Cardiac septum (tissue), 1 donor: ENCODE data around the gene PRELP. TPM values are rescaled to one million over a fixed set of nuclear protein-coding genes. Genes with fewer than 3 reads are reported as not detected.

ENCODE experiments used
- DNase-seq: peaks from one replicate; pipeline ENCODE4 v3.0.0-alpha.2; 2020; ENCODE audit warnings: low spot score
- intact Hi-C: fragments of 100-400 bp; cut with DNase I; formaldehyde crosslinking; loops from one replicate; pipeline ENCODE4 v1.14.0; 2022
- total RNA-seq: library from RNA; stranded (reverse); fragmentation: NEBNext Ultra II Directional; extraction: Animal tissue kit (Norgen Biotek cat#: 25700); gene quantifications from one replicate; pipeline ENCODE4 v1.2.1, GENCODE V29; 2021
- donor health status: DM: no; HTN: no; CAD: no.

PRELP gene
- total RNA-seq, 1 donor from 2014 or later, result 49.7 TPM

GRCh38 chr1:203536980-203537455, 61.4 kb downstream of the PRELP start:
- intact Hi-C loops, result no loop called here

GRCh38 chr1:203537806-203538464, 62.3 kb downstream of the PRELP start:
- no peak for DNase-seq
- intact Hi-C loops, result no loop called here

More at GRCh38 chr1:203536980-203537455, 61.4 kb downstream of the PRELP start:
- no peak for DNase-seq

GRCh38 chr1:203538726-203539125, 63.1 kb downstream of the PRELP start:
- intact Hi-C loops, result no loop called here
- DNase-seq, result no peak

GRCh38 chr1:203539831-203540546, 64.4 kb downstream of the PRELP start:
- no peak for DNase-seq
- intact Hi-C loops, result no loop called here

Other genes with a start within 250 kb of the PRELP start
- not detected for gene CHIT1, start 246.1 kb upstream of the PRELP start, total RNA-seq
- 54.2 TPM for gene BTG2, start 170.3 kb upstream of the PRELP start, total RNA-seq
- gene FMOD, start 124.7 kb upstream of the PRELP start, total RNA-seq, result 66.0 TPM
- not detected for gene OPTC, start 18.3 kb downstream of the PRELP start, total RNA-seq
- 227 TPM for gene ATP2B4, start 151.0 kb downstream of the PRELP start, total RNA-seq